Parathyroid adenoma (tissue), 2 donors: ENCODE measurements around the gene MYOF.

Source experiments
- H2AFZ ChIP-seq: fragments of 300-600 bp; sonication (generic); one replicate; pipeline ENCODE4 v1.7.0; 2017; ENCODE audit warnings: antibody characterized with exemption, mild to moderate bottlenecking
- H3K27ac ChIP-seq: fragments of 300-600 bp; sonication (generic); one replicate; pipeline ENCODE4 v1.7.0; 2017
- H3K27me3 ChIP-seq: fragments of 300-600 bp; sonication (generic); one replicate; pipeline ENCODE4 v1.7.0; 2017; ENCODE audit warnings: low read length; ENCODE audit not compliant: control insufficient read depth, insufficient read depth
- H3K36me3 ChIP-seq: fragments of 300-600 bp; sonication (generic); one replicate; pipeline ENCODE4 v1.7.0; 2017; ENCODE audit warnings: low read length; ENCODE audit not compliant: control insufficient read depth, insufficient read depth
- H3K4me1 ChIP-seq: fragments of 300-600 bp; sonication (generic); one replicate; pipeline ENCODE4 v1.7.0; 2017; ENCODE audit warnings: control low read depth
- H3K4me2 ChIP-seq: fragments of 300-600 bp; sonication (generic); one replicate; pipeline ENCODE4 v1.7.0; 2017; ENCODE audit warnings: low read length
- H3K4me3 ChIP-seq: fragments of 300-600 bp; sonication (generic); one replicate; pipeline ENCODE4 v1.7.0; 2017; ENCODE audit warnings: low read depth, low read length
- H3K79me2 ChIP-seq: fragments of 300-600 bp; sonication (generic); one replicate; pipeline ENCODE4 v1.7.0; 2017; ENCODE audit warnings: control low read depth
- H3K9ac ChIP-seq: fragments of 300-600 bp; sonication (generic); one replicate; pipeline ENCODE4 v1.7.0; 2017; ENCODE audit warnings: mild to moderate bottlenecking
- H3K9me3 ChIP-seq: fragments of 300-600 bp; sonication (generic); one replicate; pipeline ENCODE4 v1.7.0; 2017; ENCODE audit warnings: low read length; ENCODE audit not compliant: control insufficient read depth
- CTCF ChIP-seq: fragments of 300-600 bp; sonication (generic); IDR thresholded peaks from one replicate; pipeline ENCODE4 v1.7.0; 2017; ENCODE audit warnings: antibody characterized with exemption, mild to moderate bottlenecking
- donor health status: primary hyperparathyroidism.

MYOF gene

DNA sequence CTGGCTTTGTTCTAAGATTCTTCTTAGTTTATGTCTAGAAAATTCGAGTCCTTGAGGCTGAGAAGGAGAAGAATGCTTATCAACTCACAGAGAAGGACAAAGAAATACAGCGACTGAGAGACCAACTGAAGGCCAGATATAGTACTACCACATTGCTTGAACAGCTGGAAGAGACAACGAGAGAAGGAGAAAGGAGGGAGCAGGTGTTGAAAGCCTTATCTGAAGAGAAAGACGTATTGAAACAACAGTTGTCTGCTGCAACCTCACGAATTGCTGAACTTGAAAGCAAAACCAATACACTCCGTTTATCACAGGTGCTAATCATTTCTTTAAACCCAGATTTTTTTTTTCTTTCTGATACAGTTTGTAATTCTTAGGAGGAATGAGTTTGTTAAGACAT lies 20.9 kb upstream of the MYOF start:
- H3K4me2 ChIP-seq: no peak overlapping the region
- no peaks in the 10 kb centered on the region for H3K9me3 ChIP-seq
- no peak overlapping the region for H3K27ac ChIP-seq
- no peaks in the 10 kb centered on the region for H3K36me3 ChIP-seq
- no peak overlapping the region for H3K9ac ChIP-seq
- H3K27me3 ChIP-seq: no peaks in the 10 kb centered on the region
- no peak overlapping the region for H3K4me3 ChIP-seq
- H3K4me1 ChIP-seq: no peaks in the 10 kb centered on the region
- H2AFZ ChIP-seq: peak overlapping the region; percentile 9
- no peak for TF ChIP-seq CTCF
- H3K79me2 ChIP-seq: no peaks in the 10 kb centered on the region

DNA sequence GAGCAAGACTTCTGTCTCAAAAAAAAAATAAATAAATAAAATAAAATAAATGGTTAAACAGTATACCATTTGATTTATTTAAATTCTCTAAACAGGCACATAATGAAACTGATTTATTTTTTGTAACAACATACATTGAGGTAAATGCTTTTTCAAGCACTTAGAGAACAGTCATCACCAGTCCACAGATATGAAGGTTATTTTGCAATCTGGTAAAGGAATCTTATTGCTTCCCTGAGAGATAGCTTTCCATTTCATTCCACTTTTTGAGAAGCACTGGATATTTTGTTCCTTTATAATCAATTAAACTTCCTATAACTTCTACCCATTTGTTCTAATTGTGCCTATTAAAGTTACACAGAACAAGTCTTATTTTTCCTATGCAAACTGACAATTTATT lies 19.5 kb upstream of the MYOF start:
- H2AFZ ChIP-seq: no peak overlapping the region
- H3K27me3 ChIP-seq: no peaks in the 10 kb centered on the region
- H3K9me3 ChIP-seq: no peaks in the 10 kb centered on the region
- no peak overlapping the region for H3K27ac ChIP-seq
- H3K4me2 ChIP-seq: no peak overlapping the region
- no peak for TF ChIP-seq CTCF
- H3K9ac ChIP-seq: no peak overlapping the region
- no peaks in the 10 kb centered on the region for H3K79me2 ChIP-seq
- no peak overlapping the region for H3K4me3 ChIP-seq
- H3K4me1 ChIP-seq: no peaks in the 10 kb centered on the region
- H3K36me3 ChIP-seq: no peaks in the 10 kb centered on the region

- no peaks in the 10 kb centered on the region for H3K36me3 ChIP-seq
- H2AFZ ChIP-seq: no peak overlapping the region
- no peaks in the 10 kb centered on the region for H3K79me2 ChIP-seq
- no peak overlapping the region for H3K4me3 ChIP-seq
- no peak overlapping the region for H3K27ac ChIP-seq
- no peak overlapping the region for H3K4me2 ChIP-seq
- TF ChIP-seq CTCF: no peak
- no peak overlapping the region for H3K9ac ChIP-seq
- no peaks in the 10 kb centered on the region for H3K9me3 ChIP-seq
- no peaks in the 10 kb centered on the region for H3K27me3 ChIP-seq
- H3K4me1 ChIP-seq: peaks cover 2% of the 10 kb centered on the region
These were observed 16.0 kb upstream of the MYOF start for GRCh38 chr10:93498166-93498565.

- H3K36me3 ChIP-seq: no peaks in the 10 kb centered on the region
- no peak for TF ChIP-seq CTCF
- no peaks in the 10 kb centered on the region for H3K27me3 ChIP-seq
- no peaks in the 10 kb centered on the region for H3K9me3 ChIP-seq
- H3K27ac ChIP-seq: no peak within 1 kb of the TSS
- peaks cover 2% of the 10 kb centered on the region for H3K4me1 ChIP-seq
- H3K9ac ChIP-seq: no peak within 1 kb of the TSS
- peak within 1 kb of the TSS; percentile 72 for H3K4me2 ChIP-seq
- H2AFZ ChIP-seq: peak within 1 kb of the TSS; percentile 84
- H3K4me3 ChIP-seq: peak within 1 kb of the TSS; percentile 59
- H3K79me2 ChIP-seq: no peaks in the 10 kb centered on the region
These were observed 14.3 kb upstream of the MYOF start, which contains the start of gene CEP55 for GRCh38 chr10:93496322-93497041. Gene CEP55 (plus strand): TSS chr10:93496612. CDS start chr10:93500052, 3,440 bp downstream.
